ENCODE results near the gene GALNT10. TPM values are rescaled to one million over a fixed set of nuclear protein-coding genes. Genes with fewer than 3 reads are reported as not detected.

GALNT10 gene
- total and polyA plus RNA-seq, 10 of the 15 experiments (the other 5 are each of a cell fraction or from before 2014, with no cell fraction given): 3.9 to 35.4 (median 15.5) TPM

- Histone ChIP-seq H3K79me2 (ENCODE audit: control insufficient read depth, insufficient read depth, low read length) (no peaks in the 10 kb centered on the region; the same call in 1 of the 2 replicates), H3K27ac (ENCODE audit: control insufficient read depth, insufficient read depth) (no peak overlapping the region), H3K4me2 (ENCODE audit: control insufficient read depth, insufficient read depth) (no peak overlapping the region), H4K20me1 (ENCODE audit: control insufficient read depth, insufficient read depth) (no peaks in the 10 kb centered on the region), H3K4me3 (no peak overlapping the region), H3K4me1 (ENCODE audit: control insufficient read depth, insufficient read depth, low read length) (peaks cover 44% of the 10 kb centered on the region), H3K9ac (ENCODE audit: control insufficient read depth, insufficient read depth, low read length) (no peak overlapping the region), H3K27me3 (replicated peaks in 1 of 2; ENCODE audit: control insufficient read depth in 2 of 2, insufficient read depth in 2 of 2, low read length in 1 of 2) (no peaks in the 10 kb centered on the region), H3K9me3 (replicated peaks; ENCODE audit: control insufficient read depth, insufficient read depth, low read length) (no peaks in the 10 kb centered on the region; the same call in 2 of the 3 replicates), H2AFZ (ENCODE audit: control insufficient read depth, low read depth, low read length) (no peak overlapping the region), H3K36me3 (ENCODE audit: control insufficient read depth in 2 of 2, insufficient read depth in 2 of 2, low read length in 1 of 2) (no peaks in the 10 kb centered on the region)
- no peak for TF ChIP-seq GATAD2B (conservative IDR thresholded peaks at IDR 0.05; ENCODE audit: low read depth)
- TF ChIP-seq SUPT20H (IDR thresholded peaks at IDR 0.05; ENCODE audit: borderline replicate concordance, control insufficient read depth, low read depth, low read length): no peak
- TF ChIP-seq CTCF (IDR thresholded peaks at IDR 0.05 in 2 of 3, conservative IDR thresholded peaks at IDR 0.05 in 1 of 3; ENCODE audit: control insufficient read depth in 2 of 3, extremely low read depth in 1 of 3, insufficient read depth in 1 of 3, low read depth in 3 of 3, low read length in 3 of 3): no peak
- no peak for TF ChIP-seq HDAC6 (IDR thresholded peaks at IDR 0.05; ENCODE audit: unreplicated experiment)
- no peak for TF ChIP-seq MTA3 (IDR thresholded peaks at IDR 0.05; ENCODE audit: borderline replicate concordance, low read length)
- no peak for TF ChIP-seq BCL11A (IDR thresholded peaks at IDR 0.05; ENCODE audit: low read depth, low read length)
- TF ChIP-seq FOXM1 (IDR thresholded peaks at IDR 0.05; ENCODE audit: low read depth, low read length): no peak
- TF ChIP-seq MEF2B (IDR thresholded peaks at IDR 0.05; ENCODE audit: partially characterized antibody, poor library complexity, severe bottlenecking): no peak
- no peak for TF ChIP-seq TBL1XR1 (IDR thresholded peaks at IDR 0.05; ENCODE audit: low read depth, low read length)
- DNase-seq (ENCODE audit: low read depth, low spot score) (no peak), ATAC-seq (no peak), FAIRE-seq (no peak)
- ChIA-PET RAD21 (ENCODE audit: unreplicated experiment) (no interaction called here), CTCF (interaction anchor here (0.8 to 1.9 kb wide), 2 partner anchors 9 to 29 kb away, joined by 4 to 5 read pairs; no protein-coding TSS in a partner anchor), POLR2A (no interaction called here), SMC1A (ENCODE audit: uncharacterized antibody, unreplicated experiment) (interaction anchor here (0.9 to 2.0 kb wide), 4 partner anchors 9 to 203 kb away, joined by 3 to 5 read pairs (median 4); no protein-coding TSS in a partner anchor)
- in situ Hi-C loops (cut with MboI) (no loop called here), intact Hi-C loops (cut with micrococcal nuclease; ENCODE audit: unreplicated experiment) (no loop called here)
- WGBS (ENCODE audit: insufficient coverage, insufficient replicate concordance, low lambda C conversion rate, missing lambda C conversion rate): 95% methylated on average over 3 of the region's 3 CpGs
- BruUV-seq (replicated peaks): no TSS peak
Measured at GRCh38 chr5:154275566-154275965, 85.0 kb downstream of the GALNT10 start.
